Measurements from ENCODE around the gene DAB2IP.
A peak's percentile ranks its signal among the peaks of the same experiment; 100 is the strongest.

DAB2IP gene

GRCh38 chr9:121699571-121700164 lies 48.2 kb downstream of the DAB2IP start:
- H3K4me3 ChIP-seq (ENCODE audit: low read depth, low read length) = peak overlapping the region; percentile 52
- DNase-seq (ENCODE audit: low read depth) = no peak
- TF ChIP-seq CTCF (IDR thresholded peaks at IDR 0.05; ENCODE audit: control insufficient read depth, extremely low read depth, insufficient read depth) = no peak

GRCh38 chr9:121700165-121700831 lies 48.9 kb downstream of the DAB2IP start:
- peak; percentile 7 for DNase-seq (ENCODE audit: low read depth)
- peak; percentile 57 for TF ChIP-seq CTCF (IDR thresholded peaks at IDR 0.05; ENCODE audit: control insufficient read depth, extremely low read depth, insufficient read depth)
- H3K4me3 ChIP-seq (ENCODE audit: low read depth, low read length) = peak overlapping the region; percentile 52

- DNase-seq (ENCODE audit: low read depth) = no peak
- TF ChIP-seq CTCF (IDR thresholded peaks at IDR 0.05; ENCODE audit: control insufficient read depth, extremely low read depth, insufficient read depth) = no peak
Measured at GRCh38 chr9:121700832-121701419, 49.5 kb downstream of the DAB2IP start.

GRCh38 chr9:121701736-121702261 lies 50.4 kb downstream of the DAB2IP start:
- no peak for TF ChIP-seq CTCF (IDR thresholded peaks at IDR 0.05; ENCODE audit: control insufficient read depth, extremely low read depth, insufficient read depth)
- DNase-seq (ENCODE audit: low read depth) = no peak
- no peak overlapping the region for H3K4me3 ChIP-seq (ENCODE audit: low read depth, low read length)

More at GRCh38 chr9:121700832-121701419, 49.5 kb downstream of the DAB2IP start:
- H3K4me3 ChIP-seq (ENCODE audit: low read depth, low read length) = no peak overlapping the region

- no peak overlapping the region for H3K4me3 ChIP-seq (ENCODE audit: low read depth, low read length)
- no peak for DNase-seq (ENCODE audit: low read depth)
- no peak for TF ChIP-seq CTCF (IDR thresholded peaks at IDR 0.05; ENCODE audit: control insufficient read depth, extremely low read depth, insufficient read depth)
Measured at GRCh38 chr9:121703014-121703734, 51.7 kb downstream of the DAB2IP start.

- no peak overlapping the region for H3K4me3 ChIP-seq (ENCODE audit: low read depth, low read length)
- TF ChIP-seq CTCF (IDR thresholded peaks at IDR 0.05; ENCODE audit: control insufficient read depth, extremely low read depth, insufficient read depth) = no peak
- no peak for DNase-seq (ENCODE audit: low read depth)
Measured at GRCh38 chr9:121704281-121704680, 52.8 kb downstream of the DAB2IP start.
